HEK293 (cell line): Measurements from ENCODE around the gene NBDY.

ENCODE experiments used
- CTCF ChIA-PET: fragments of 350-600 bp; formaldehyde crosslinking; extraction: SDS; loops from one replicate; lab custom pipeline; 2021; ENCODE audit warnings: antibody characterized with exemption; lab: Yijun Ruan, JAX
- POLR2A ChIA-PET: fragments of 300-600 bp; formaldehyde crosslinking; extraction: SDS; loops from one replicate; lab custom pipeline; 2020; ENCODE audit warnings: antibody characterized with exemption, inconsistent platforms; lab: Yijun Ruan, JAX
- H3K27ac ChIP-seq: fragments of 200-500 bp; sonication (Bioruptor generic); 2 replicates; pipeline ENCODE4 v1.5.1; 2014; ENCODE audit warnings: low read depth, low read length, control low read depth, inconsistent platforms; ENCODE audit errors: extremely low read depth
- H3K36me3 ChIP-seq, 2 experiments: fragments of 200-500 bp in 1 of 2; sonication (Bioruptor generic) in 1 of 2; 1 replicate in 1 of 2; 2 replicates in 1 of 2; pipeline ENCODE4 v1.5.1; 2014 to 2017; ENCODE audit warnings: inconsistent platforms in 2 of 2, low read length in 2 of 2; ENCODE audit not compliant: control insufficient read depth in 2 of 2, insufficient read depth in 1 of 2
- H3K4me1 ChIP-seq: fragments of 200-500 bp; sonication (Bioruptor generic); 2 replicates; pipeline ENCODE4 v1.5.1; 2014; ENCODE audit warnings: mild to moderate bottlenecking, low read length, inconsistent platforms; ENCODE audit not compliant: control insufficient read depth, insufficient read depth
- H3K4me3 ChIP-seq: 2 replicates; pipeline ENCODE4 v1.5.1; 2011; ENCODE audit warnings: low read depth, mild to moderate bottlenecking, control low read depth, low read length, moderate library complexity
- H3K9me3 ChIP-seq: fragments of 200-500 bp; sonication (Bioruptor generic); 2 replicates; pipeline ENCODE4 v1.5.1; 2014; ENCODE audit warnings: low read depth, low read length, inconsistent platforms; ENCODE audit not compliant: control insufficient read depth, insufficient read depth
- EGR2 ChIP-seq: fragments of 450-650 bp; formaldehyde crosslinking; IDR thresholded peaks from 2 replicates; pipeline ENCODE4 v1.5.1; 2016; ENCODE audit warnings: low read depth, missing biosample characterization, missing genetic modification characterization
- GLI4 ChIP-seq: fragments of 450-650 bp; formaldehyde crosslinking; IDR thresholded peaks from 2 replicates; pipeline ENCODE4 v1.5.1; 2016; ENCODE audit warnings: missing biosample characterization, missing genetic modification characterization
- GLIS1 ChIP-seq: fragments of 450-650 bp; formaldehyde crosslinking; IDR thresholded peaks from 2 replicates; pipeline ENCODE4 v1.5.1; 2016; ENCODE audit warnings: missing biosample characterization, missing genetic modification characterization
- MEIS1 ChIP-seq: sonication (generic); formaldehyde crosslinking; IDR thresholded peaks from 2 replicates; pipeline ENCODE4 v1.8.1; 2022; ENCODE audit warnings: missing genetic modification reagents, mild to moderate bottlenecking, borderline replicate concordance
- ZBTB21 ChIP-seq: fragments of 450-650 bp; formaldehyde crosslinking; IDR thresholded peaks from 2 replicates; pipeline ENCODE4 v1.5.1; 2017; ENCODE audit warnings: missing biosample characterization, missing genetic modification characterization
- ZIC2 ChIP-seq: fragments of 450-650 bp; formaldehyde crosslinking; IDR thresholded peaks from 2 replicates; pipeline ENCODE4 v1.5.1; 2016; ENCODE audit warnings: missing biosample characterization, missing genetic modification characterization
- ZNF133 ChIP-seq: fragments of 450-650 bp; formaldehyde crosslinking; IDR thresholded peaks from 2 replicates; pipeline ENCODE4 v1.5.1; 2016; ENCODE audit warnings: missing biosample characterization, missing genetic modification characterization
- ZNF221 ChIP-seq: fragments of 450-650 bp; formaldehyde crosslinking; IDR thresholded peaks from 2 replicates; pipeline ENCODE4 v1.5.1; 2017; ENCODE audit warnings: missing biosample characterization, missing genetic modification characterization, borderline replicate concordance
- ZNF239 ChIP-seq: fragments of 450-650 bp; formaldehyde crosslinking; IDR thresholded peaks from 2 replicates; pipeline ENCODE4 v1.5.1; 2016; ENCODE audit warnings: missing biosample characterization, missing genetic modification characterization
- ZNF292 ChIP-seq: fragments of 450-650 bp; formaldehyde crosslinking; IDR thresholded peaks from 2 replicates; pipeline ENCODE4 v1.5.1; 2016; ENCODE audit warnings: low read depth, missing biosample characterization, missing genetic modification characterization, borderline replicate concordance
- ZNF324 ChIP-seq: fragments of 450-650 bp; formaldehyde crosslinking; IDR thresholded peaks from 2 replicates; pipeline ENCODE4 v1.5.1; 2016; ENCODE audit warnings: missing biosample characterization, missing genetic modification characterization
- ZNF473 ChIP-seq: fragments of 450-650 bp; formaldehyde crosslinking; IDR thresholded peaks from 2 replicates; pipeline ENCODE4 v1.5.1; 2017; ENCODE audit warnings: missing biosample characterization, missing genetic modification characterization
- ZNF544 ChIP-seq: fragments of 450-650 bp; formaldehyde crosslinking; IDR thresholded peaks from 2 replicates; pipeline ENCODE4 v1.5.0; 2017; ENCODE audit warnings: missing biosample characterization, missing genetic modification characterization
- ZNF621 ChIP-seq: fragments of 450-650 bp; formaldehyde crosslinking; IDR thresholded peaks from 2 replicates; pipeline ENCODE4 v1.5.1; 2017; ENCODE audit warnings: missing biosample characterization, missing genetic modification characterization
- ZNF624 ChIP-seq: fragments of 450-650 bp; formaldehyde crosslinking; IDR thresholded peaks from 2 replicates; pipeline ENCODE4 v1.5.1; 2017; ENCODE audit warnings: missing biosample characterization, missing genetic modification characterization
- ZNF654 ChIP-seq: fragments of 450-650 bp; formaldehyde crosslinking; IDR thresholded peaks from 2 replicates; pipeline ENCODE4 v1.5.1; 2016; ENCODE audit warnings: low read depth, missing biosample characterization, missing genetic modification characterization
- ZNF664 ChIP-seq: fragments of 450-650 bp; formaldehyde crosslinking; IDR thresholded peaks from 2 replicates; pipeline ENCODE4 v1.5.1; 2016; ENCODE audit warnings: missing biosample characterization, missing genetic modification characterization
- ZNF701 ChIP-seq: fragments of 450-650 bp; formaldehyde crosslinking; IDR thresholded peaks from 2 replicates; pipeline ENCODE4 v1.5.1; 2016; ENCODE audit warnings: missing biosample characterization, missing genetic modification characterization
- ZNF777 ChIP-seq: fragments of 450-650 bp; formaldehyde crosslinking; IDR thresholded peaks from 2 replicates; pipeline ENCODE4 v1.5.1; 2017; ENCODE audit warnings: missing biosample characterization, missing genetic modification characterization, borderline replicate concordance
- TF ChIP-seq, protein P1 (sequence below): fragments of 450-650 bp; formaldehyde crosslinking; IDR thresholded peaks from 2 replicates; pipeline ENCODE4 v1.5.1; 2016; ENCODE audit warnings: missing biosample characterization, missing genetic modification characterization
- TF ChIP-seq, protein P2 (sequence below): fragments of 450-650 bp; formaldehyde crosslinking; IDR thresholded peaks from 2 replicates; pipeline ENCODE4 v1.5.1; 2017; ENCODE audit warnings: missing biosample characterization, missing genetic modification characterization
- TF ChIP-seq, protein P3 (sequence below): fragments of 450-650 bp; formaldehyde crosslinking; IDR thresholded peaks from 2 replicates; pipeline ENCODE4 v1.5.1; 2016; ENCODE audit warnings: missing biosample characterization, missing genetic modification characterization
- TF ChIP-seq, protein P4 (sequence below): fragments of 450-650 bp; formaldehyde crosslinking; IDR thresholded peaks from 2 replicates; pipeline ENCODE4 v1.5.1; 2016; ENCODE audit warnings: missing biosample characterization, missing genetic modification characterization

NBDY gene

DNA sequence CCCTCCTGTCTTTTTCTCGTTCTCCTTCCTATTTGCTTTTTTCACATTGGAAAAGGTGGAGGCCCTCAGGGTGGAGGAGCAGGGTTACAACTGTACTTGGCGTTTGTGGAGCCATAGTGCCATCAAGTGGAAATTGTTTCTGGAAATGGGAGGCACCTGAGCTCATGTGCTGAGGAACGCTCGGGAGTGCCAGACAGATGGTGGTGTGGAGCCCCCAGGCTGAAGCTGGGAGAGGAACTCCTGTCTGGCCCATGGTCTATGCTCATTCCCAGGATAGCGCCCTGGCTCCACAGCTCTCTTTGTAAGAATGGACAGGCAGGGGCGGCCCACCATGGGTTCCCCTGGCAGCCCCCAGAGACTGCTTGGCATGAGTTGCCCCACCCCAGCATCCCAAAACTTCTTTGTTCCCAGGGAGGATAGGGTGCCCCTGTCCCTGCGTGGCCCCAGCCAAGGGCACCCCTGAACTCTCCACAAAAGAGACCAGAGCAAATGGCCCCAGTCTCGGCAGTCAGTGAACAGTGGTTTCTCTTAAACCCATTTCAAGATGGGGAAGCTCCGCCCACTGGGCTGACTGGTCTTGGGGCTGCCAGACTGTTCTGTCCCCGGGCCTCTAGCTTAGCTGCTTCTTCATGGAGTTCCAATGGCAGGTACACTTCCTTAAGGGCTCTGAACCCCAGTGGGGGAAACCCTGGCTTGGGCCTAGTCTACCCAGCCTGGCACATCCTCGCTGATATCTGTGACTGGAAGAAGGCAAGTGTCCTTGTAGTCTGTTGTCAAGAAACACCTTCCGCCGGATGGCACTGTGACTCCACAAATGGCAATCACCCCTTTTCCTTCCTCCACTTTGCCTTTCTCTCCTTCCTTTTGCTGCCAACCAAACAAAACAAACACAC, 70.1 kb downstream of the NBDY start:
- Histone ChIP-seq H3K27ac (no peak overlapping the region), H3K9me3 (no peaks in the 10 kb centered on the region), H3K4me1 (peaks cover 4% of the 10 kb centered on the region; the same call in 1 of the 2 replicates), H3K36me3 (peaks cover 0 to 3% of the 10 kb centered on the region in 2 experiments; a peak in 1 of 3 replicates), H3K4me3 (no peak overlapping the region)
- TF ChIP-seq GLI4 (tag by site-specific recombination) = no peak
- TF ChIP-seq, protein P1, sequence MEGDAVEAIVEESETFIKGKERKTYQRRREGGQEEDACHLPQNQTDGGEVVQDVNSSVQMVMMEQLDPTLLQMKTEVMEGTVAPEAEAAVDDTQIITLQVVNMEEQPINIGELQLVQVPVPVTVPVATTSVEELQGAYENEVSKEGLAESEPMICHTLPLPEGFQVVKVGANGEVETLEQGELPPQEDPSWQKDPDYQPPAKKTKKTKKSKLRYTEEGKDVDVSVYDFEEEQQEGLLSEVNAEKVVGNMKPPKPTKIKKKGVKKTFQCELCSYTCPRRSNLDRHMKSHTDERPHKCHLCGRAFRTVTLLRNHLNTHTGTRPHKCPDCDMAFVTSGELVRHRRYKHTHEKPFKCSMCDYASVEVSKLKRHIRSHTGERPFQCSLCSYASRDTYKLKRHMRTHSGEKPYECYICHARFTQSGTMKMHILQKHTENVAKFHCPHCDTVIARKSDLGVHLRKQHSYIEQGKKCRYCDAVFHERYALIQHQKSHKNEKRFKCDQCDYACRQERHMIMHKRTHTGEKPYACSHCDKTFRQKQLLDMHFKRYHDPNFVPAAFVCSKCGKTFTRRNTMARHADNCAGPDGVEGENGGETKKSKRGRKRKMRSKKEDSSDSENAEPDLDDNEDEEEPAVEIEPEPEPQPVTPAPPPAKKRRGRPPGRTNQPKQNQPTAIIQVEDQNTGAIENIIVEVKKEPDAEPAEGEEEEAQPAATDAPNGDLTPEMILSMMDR (tag by site-specific recombination) = peak; percentile 80
- ChIA-PET POLR2A (no interaction called here), CTCF (interaction anchor here (0.6 to 0.7 kb wide), 2 partner anchors 17 to 40 kb away, joined by 3 to 4 read pairs; no protein-coding TSS in a partner anchor)

DNA sequence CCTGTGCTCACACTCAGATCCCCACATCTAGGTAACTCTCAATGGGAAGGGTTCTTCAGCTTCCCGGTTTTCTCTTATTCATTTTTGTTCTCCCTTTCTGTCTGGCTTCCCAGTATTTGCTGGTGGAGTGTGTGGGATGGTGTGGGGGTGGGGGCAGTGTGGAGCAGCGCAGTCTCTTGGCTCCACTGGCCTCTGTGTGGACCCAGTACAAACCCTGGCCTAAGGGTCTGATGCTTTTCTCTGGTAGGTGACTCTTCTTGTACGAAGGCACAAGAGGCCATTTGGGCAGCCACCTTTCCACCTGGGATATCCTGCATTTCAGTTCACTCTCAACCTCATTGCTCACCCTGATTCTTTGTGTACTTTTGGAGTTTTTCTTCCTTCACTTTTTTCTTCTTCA, 71.3 kb downstream of the NBDY start:
- TF ChIP-seq ZNF624 = no peak
- TF ChIP-seq, protein P2, sequence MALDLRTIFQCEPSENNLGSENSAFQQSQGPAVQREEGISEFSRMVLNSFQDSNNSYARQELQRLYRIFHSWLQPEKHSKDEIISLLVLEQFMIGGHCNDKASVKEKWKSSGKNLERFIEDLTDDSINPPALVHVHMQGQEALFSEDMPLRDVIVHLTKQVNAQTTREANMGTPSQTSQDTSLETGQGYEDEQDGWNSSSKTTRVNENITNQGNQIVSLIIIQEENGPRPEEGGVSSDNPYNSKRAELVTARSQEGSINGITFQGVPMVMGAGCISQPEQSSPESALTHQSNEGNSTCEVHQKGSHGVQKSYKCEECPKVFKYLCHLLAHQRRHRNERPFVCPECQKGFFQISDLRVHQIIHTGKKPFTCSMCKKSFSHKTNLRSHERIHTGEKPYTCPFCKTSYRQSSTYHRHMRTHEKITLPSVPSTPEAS = no peak
- TF ChIP-seq, all 188 proteins: peak for 0
- H3K27ac ChIP-seq = no peak overlapping the region
- CTCF ChIA-PET = interaction anchor here (0.6 kb wide), 1 partner anchor 15 kb away, joined by 3 read pairs; no protein-coding TSS in a partner anchor
- POLR2A ChIA-PET = no interaction called here
- peaks cover 4% of the 10 kb centered on the region; the same call in 1 of the 2 replicates for H3K4me1 ChIP-seq
- H3K4me3 ChIP-seq = no peak overlapping the region
- H3K9me3 ChIP-seq = no peaks in the 10 kb centered on the region
- peaks cover 0 to 3% of the 10 kb centered on the region in 2 experiments; a peak in 1 of 3 replicates for H3K36me3 ChIP-seq

DNA sequence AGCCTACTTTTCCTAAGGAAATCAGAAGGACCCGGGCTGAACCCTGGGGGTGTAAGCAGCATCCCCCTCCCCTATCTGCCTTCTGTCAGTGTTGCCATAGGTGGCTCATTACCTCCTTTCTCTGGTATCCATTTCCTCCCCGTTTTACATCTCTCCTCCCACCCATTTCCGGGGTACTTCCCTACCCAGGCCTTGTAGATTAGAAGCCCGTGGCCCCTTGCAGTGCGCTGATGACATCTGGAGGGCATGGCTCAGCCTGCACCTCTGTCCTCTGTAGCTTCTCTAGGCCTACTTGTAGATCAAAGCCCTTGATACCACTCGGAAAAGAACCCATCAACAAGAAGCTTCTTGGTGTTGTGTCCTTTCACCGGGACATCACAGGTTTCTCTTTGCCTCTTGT, 71.8 kb downstream of the NBDY start:
- H3K4me1 ChIP-seq = peaks cover 4% of the 10 kb centered on the region; the same call in 1 of the 2 replicates
- TF ChIP-seq EGR2 = no peak
- TF ChIP-seq ZNF292 = no peak
- no peak for TF ChIP-seq ZIC2 (tag by site-specific recombination)
- TF ChIP-seq ZNF654 (tag by site-specific recombination) = no peak
- TF ChIP-seq ZNF544 (tag by site-specific recombination) = no peak
- TF ChIP-seq ZBTB21 (tag by site-specific recombination) = no peak
- TF ChIP-seq ZNF701 = no peak
- TF ChIP-seq ZNF473 (tag by site-specific recombination) = no peak
- no peak for TF ChIP-seq ZNF621 (tag by site-specific recombination)
- TF ChIP-seq ZNF133 (tag by site-specific recombination) = no peak
- no peak for TF ChIP-seq ZNF777 (tag by site-specific recombination)
- TF ChIP-seq ZNF664 = no peak
- TF ChIP-seq ZNF239 (tag by site-specific recombination) = no peak
- no peak for TF ChIP-seq ZNF221 (tag by site-specific recombination)
- TF ChIP-seq, protein P3, sequence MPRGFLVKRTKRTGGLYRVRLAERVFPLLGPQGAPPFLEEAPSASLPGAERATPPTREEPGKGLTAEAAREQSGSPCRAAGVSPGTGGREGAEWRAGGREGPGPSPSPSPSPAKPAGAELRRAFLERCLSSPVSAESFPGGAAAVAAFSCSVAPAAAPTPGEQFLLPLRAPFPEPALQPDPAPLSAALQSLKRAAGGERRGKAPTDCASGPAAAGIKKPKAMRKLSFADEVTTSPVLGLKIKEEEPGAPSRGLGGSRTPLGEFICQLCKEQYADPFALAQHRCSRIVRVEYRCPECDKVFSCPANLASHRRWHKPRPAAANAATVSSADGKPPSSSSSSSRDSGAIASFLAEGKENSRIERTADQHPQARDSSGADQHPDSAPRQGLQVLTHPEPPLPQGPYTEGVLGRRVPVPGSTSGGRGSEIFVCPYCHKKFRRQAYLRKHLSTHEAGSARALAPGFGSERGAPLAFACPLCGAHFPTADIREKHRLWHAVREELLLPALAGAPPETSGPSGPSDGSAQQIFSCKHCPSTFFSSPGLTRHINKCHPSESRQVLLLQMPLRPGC = no peak
- TF ChIP-seq ZNF324 (tag by site-specific recombination) = no peak
- TF ChIP-seq, protein P4, sequence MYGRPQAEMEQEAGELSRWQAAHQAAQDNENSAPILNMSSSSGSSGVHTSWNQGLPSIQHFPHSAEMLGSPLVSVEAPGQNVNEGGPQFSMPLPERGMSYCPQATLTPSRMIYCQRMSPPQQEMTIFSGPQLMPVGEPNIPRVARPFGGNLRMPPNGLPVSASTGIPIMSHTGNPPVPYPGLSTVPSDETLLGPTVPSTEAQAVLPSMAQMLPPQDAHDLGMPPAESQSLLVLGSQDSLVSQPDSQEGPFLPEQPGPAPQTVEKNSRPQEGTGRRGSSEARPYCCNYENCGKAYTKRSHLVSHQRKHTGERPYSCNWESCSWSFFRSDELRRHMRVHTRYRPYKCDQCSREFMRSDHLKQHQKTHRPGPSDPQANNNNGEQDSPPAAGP (tag by site-specific recombination) = no peak
- no peak for TF ChIP-seq GLIS1 (tag by site-specific recombination)
- no peak for TF ChIP-seq MEIS1 (CRISPR knock-in tag)
- no peak overlapping the region for H3K4me3 ChIP-seq
- H3K9me3 ChIP-seq = no peaks in the 10 kb centered on the region
- H3K27ac ChIP-seq = no peak overlapping the region
- ChIA-PET CTCF (interaction anchor here (0.6 kb wide), 1 partner anchor 15 kb away, joined by 3 read pairs; no protein-coding TSS in a partner anchor), POLR2A (no interaction called here)
- H3K36me3 ChIP-seq = peaks cover 0 to 3% of the 10 kb centered on the region in 2 experiments; a peak in 1 of 3 replicates
